Umbilical cord (tissue), 2 donors: Measurements from ENCODE around the gene RET. TPM values are rescaled to one million over a fixed set of nuclear protein-coding genes. Genes with fewer than 3 reads are reported as not detected.

Source experiments
- DNase-seq: peaks from one replicate; pipeline ENCODE4 v3.0.0-alpha.2; 2015; ENCODE audit warnings: low spot score
- total RNA-seq: library from RNA; depleted of rRNA; stranded (reverse); fragments of >200 nt; gene quantifications from one replicate; pipeline ENCODE4 v1.2.3, GENCODE V29; 2014; ENCODE audit warnings: low replicate concordance; ENCODE audit not compliant: insufficient read depth

RET gene
- total RNA-seq, 1 donor from 2014 or later = 4.3 TPM

DNA sequence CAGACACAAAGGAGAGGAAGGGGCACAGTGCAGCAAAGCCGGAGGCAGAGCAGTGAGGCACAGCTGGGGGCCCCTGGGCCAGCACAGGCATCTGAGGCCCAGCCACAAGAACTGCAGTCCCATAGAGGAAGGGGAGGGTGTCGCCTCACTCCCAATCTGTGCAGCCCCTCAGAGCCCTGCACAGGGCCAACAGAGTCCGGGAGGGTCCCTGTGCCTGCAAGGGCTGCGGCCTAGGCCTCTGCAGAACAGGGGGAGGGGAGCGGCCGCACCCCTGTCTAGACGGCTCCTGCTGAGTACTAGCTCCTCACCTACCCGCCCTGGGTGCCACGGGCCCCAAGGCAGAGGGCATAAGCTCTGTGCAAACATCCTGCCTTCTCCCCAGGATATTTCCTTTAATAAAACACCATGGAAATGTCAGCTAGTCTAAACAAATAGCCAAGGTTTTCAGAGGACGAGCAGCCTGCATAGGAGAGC is 32.4 kb upstream of the RET start:
- no peak for DNase-seq

DNA sequence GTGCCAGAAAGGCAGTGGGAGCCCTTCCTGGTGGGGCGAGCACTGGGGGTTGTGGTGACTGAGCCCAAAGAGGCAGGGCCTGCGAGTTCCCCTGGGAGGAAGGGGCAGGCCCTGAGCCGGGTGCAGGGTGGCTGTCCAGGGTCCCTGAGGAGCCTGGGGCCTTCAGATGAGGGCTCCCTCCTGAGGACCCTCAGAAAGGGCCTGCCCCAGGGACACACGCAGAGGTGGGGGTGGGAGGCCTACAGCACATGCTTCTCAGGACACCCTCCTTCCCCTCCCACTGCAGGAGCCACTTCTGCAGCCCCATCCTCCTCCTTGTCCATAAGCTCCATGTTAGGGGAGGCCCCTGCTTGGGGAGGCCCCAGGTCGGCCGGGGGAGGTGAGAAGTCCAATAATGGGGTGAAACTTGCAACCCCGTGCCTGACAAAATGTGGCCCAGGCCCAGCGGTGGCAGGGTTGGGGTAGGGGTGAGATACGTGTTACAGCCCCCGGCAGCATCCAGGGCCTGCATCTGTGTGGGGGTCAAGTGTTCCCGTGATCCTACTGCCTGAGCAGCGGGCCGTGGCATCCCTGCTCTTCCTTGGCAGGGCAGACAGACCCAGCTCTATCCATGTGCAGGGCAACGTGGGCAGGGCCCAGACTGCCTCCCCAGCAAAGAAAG is 31.8 kb upstream of the RET start:
- no peak for DNase-seq

DNA sequence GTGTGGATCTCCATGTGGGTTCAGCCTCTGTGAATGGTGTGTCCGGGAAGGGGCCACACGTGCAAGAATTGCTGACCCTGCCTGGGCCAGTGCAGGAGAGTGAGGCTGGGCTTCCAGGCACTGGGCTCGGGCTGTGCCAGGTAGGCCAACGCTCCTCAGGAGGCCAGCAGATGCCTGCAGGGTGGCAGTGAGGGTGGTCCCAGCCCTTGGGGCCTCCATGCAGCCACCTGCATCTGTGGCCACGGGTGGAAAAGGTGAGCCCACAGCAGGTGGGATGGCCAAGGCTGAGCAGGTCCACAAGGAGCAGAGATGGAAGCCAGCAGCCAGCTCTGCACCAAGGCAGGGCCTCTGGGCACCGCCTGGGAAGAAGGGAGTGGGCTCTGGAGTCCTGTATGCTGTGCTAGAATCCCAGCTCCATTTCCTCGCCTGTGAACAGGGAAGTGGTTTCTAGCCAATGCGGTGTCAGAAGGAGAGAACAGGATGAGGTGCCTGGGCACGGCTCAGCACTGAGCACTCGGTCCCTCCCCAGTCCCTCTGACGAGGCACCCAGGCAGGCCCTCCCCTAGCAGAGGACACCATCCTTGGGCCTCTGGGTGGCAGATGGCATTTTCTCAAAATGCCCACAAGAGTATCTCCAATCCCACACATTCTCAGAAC is 31.1 kb upstream of the RET start:
- DNase-seq = no peak

DNA sequence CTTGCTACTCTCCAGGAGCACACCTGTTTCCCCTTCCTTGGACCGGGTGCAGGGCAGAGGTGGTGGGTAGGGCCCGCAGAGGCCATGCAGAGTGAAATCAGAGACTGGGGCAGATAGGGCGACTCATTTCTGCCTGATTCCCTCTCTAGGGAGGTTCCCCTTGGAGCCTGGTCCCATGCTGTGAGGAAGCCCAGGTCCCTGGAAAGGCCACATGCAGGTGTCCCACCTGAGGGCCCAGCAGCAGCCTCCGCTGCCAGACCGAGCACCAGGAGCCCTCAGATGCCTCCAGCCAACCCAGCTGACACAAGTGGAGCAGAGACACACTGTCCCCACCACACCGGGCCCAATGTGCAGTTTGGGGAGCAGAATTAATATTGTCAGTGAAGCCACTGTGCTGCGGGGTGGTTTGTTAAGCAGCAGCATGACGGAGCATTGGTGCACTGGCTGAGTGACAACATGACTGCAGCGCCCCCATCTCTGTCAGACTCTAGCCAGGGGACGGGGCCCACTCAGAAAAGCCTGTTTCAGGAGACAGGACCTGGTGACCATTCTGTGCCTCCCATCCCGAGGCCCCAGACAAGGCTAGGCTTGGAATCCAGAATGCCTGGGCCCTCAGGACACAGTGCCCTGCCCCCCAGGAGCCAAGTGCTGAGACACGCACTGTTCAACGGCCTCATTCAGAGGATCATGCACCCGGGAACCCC is 30.4 kb upstream of the RET start:
- no peak for DNase-seq

DNA sequence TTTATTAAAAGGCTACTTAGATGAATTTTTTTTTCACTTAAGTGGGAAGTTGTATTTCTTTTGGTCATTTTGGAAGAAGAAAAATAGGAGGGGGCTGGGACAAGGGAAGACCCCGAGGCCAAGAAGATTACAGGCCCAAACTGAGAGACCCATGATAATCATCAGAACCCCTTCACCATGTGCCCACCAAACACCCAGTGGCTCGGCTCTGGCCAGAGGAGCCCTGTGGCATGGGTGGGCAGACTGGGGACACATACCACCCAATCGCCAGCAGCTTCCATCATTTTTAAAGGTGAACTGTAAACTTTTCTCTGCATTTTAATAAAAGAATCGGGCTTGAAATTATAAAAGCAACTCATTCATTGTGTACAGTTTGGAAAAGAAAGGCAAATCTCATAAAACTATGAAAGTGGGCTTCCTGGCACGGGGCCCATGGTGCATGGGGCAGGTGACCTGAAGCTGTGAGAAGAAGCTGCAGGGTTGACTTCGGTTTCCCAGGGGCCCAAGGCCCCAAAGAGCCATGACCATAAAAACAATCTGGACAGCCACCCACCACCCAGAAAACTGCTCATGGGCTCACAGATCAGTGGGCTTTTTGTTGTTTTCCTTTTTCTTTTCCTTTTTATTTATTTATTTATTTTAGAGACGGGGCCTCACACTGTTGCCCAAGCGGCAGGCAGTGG is 29.4 kb upstream of the RET start:
- no peak for DNase-seq

DNA sequence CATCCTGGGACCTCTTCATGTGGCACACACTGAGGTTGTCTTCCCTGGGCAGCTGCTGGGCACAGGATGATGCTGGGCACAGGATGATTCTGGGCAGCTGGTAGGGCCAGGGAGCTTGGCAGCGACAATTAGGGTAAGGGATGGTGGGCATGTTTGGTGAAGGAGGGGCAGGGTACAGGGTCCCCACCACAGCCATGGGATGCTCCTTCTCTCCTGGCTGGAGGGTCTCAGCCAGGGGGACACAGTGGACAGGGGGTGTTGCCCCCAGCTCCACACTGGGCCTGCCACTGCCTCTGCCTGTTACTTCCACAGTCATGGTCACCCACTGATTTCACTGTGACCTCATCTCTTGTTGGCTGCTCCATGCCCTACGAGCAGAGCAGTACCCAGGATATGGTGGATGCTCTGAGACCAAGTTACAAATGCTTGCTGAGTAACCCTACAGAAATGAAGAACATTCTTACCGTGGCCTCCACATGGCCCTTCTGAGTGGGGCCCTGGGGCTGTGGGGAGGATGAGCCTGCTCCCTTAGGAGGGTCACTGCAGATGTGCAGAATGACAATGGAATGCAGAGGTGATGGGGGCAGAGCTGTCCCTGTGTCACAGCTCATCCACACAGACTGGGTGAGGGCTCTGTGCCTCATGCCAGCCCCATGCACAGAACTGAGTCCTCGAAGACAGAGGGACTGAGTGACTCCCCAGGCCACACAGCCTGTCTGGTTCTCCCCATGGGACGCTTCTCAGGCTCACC is 28.4 kb upstream of the RET start:
- peak; percentile 10 for DNase-seq

DNA sequence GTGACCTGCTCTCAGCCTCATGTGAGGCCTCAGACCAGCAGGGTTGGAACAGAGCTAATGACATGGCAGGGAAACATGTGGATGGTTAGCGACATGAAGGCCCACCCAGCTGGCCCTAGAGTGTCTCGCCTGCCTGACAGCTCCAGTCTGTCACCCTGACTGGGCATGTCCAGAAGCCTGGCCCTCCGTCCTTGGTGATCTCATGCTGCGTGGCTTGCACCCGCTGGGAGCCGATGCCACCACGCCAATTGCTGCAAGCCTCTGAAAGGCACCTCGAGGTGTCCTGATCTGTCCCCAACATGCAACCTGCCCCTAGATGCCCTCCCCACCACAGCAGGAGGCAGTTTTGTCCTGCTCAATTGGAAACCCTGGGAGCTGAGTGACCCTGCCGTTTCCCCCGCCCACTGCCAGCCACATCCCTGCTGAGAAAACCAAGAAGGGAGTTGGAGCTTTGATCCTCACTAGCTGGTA is 27.8 kb upstream of the RET start:
- no peak for DNase-seq

DNA sequence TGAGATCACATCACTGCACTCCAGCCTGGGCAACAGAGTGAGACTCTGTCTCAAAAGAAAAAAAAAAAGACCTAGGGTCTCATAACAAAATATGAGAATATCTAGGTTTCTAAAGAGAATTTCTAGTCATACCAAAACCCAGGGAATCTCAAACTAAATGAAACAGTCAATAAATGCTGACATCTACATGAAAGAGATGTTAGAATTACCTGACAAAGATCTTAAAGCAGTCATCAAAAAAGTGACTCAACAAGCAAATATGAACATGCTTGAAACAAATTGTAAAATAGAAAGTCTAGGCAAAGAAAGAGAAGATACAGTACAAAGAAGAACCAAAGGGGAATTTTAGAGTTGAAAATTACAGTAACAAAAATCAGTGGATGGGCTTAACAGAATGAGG is 26.9 kb upstream of the RET start:
- no peak for DNase-seq

DNA sequence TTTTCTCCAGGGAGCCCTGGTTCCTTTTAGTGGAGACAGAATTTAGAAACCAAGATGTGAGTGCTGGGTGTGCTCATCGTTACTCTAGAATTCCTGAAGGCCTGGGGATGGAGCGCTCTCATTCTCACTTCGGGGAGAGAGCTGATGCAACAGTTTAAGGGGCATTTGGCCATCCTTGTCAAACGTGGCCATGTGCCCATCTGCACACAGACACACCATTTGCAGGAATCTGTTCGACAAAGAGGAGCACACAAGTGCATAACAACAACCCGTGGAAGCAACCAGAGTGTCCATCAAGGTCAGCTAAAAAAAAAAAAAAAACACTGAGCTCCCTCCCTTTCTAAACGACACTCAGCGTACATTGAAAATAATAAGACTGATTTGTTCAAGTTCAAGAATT is 23.0 kb upstream of the RET start:
- no peak for DNase-seq

DNA sequence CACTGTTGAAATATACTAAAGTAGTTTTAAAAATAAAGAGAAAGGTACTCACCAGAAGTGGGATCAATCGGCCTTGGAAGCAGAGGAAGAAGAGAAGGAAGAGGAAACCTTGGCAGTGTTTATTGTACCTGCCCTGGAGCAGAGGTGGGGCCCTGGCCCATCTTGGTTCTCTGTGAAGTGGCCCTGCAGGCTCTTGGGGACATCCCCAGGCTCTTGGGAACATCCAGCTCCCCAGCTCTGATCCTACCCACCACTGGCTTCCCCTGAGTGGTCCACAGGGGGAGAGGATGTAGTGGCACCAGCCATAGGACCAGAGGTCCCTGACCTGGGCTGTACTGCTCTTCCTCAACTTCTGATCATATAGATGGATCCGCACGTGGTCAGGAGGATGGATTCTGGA is 22.3 kb upstream of the RET start:
- DNase-seq = no peak

DNA sequence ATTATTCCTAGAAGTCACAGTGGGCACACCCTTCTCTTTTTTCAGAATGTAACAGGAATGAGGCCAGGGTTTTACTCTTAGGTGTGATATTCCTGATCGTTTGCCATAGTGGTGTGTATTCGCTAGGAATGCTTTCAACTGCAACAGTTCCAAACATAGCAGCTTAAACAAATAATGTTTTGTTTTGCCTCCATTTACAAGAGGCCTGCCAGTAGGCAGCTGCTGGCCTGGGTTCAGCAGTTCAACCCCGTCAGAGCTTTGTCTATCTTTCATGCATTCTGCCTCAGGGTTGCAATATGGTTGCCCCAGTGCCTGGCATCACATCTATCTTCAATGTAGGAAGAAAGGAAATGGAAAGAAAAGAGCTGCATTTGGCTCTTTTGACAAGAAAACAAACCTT is 21.7 kb upstream of the RET start:
- no peak for DNase-seq

DNA sequence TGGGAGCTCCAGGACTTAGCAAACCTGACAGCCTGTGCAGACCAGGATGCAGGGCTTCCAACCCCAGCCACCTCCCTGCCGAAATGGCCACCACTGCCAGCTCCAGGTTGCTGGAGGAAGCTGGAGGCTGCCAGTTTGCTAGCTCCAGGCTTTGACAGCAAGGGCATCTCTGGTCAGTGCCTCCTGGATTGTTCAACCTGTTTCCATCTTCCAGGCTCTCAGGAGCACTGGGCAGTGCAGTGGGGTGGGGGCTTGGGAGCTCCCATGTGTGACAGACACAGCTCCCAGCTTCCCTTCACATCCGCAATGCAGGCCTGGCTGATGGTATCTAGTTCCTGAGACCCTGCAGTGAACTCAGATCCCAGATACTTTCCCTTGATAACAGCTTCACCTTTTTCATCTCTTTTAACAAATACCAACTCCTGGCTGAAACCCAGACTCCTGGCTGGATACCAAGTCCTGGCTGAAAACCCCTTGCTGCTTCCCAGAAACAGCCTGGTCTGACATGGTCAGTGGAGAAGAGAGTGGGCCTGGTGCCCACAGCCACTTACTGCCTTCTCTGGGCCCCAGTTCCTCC is 20.8 kb upstream of the RET start:
- peak; percentile 19 for DNase-seq

DNA sequence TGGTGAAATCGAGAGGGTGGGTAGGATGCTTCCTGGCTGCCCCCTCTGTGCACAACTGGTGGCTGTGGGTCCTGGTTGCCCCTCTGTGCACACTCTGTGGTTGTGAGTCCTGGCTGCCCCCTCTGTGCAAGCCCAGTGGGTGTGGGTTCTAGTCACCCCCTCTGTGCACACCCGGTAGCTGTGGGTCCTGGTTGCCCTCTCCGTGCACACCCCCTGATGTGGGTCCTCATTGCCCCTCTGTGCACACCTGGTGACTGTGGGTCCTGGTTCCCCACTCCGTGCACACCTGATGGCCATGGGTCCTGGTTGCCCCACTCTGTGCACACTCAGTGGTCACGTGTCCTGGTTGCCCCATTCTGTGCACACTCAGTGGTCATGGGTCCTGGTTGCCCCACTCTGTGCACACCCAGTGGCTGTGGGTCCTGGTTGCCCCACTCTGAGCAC is 20.3 kb upstream of the RET start:
- DNase-seq = no peak

DNA sequence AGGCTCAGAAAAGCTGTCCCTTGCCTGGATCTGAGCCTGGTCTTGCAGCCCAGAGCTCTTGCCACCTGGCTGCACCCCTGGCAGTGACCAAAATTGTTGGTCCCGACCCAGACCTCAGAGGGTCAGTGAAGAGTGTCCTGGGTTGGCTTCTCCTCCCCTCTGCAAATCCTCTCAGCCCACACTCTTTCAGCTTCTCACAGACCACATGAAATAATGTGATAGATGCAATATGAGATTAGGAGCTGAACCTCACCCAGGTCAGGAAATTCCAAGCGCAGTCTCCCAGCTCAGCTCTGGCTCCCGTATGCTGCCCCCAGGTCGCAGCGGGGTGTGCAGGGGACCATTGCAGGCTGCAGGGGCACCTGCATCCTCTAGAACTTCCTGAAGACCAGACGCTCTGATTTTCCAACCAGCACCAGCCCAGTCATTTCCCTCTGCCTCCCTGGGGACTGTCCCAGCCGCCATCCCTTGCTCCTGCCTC is 19.6 kb upstream of the RET start:
- DNase-seq = no peak

DNA sequence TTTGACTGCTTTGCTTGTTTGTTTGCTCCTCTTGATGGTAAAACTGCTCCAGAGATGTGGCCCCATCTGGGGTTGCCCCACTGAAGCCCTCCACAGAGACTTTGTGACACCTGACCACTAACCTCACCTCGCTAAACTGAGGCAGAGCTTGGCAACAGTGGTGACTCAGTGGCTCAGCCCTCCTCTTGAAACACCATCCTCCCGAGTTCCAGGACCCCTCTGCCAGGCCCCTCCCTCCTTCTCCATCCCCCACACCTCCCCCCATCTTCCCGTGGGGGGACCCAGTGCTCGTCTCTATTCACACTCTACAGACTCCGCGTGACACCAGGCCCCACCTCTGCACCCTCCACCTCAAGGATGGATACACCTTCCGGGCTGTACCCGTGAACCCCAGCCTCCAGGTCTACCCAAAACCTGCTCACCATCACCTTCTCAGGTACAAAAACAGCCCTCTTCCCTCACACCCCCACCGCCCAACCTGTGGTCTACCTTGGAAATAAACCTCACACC is 19.0 kb upstream of the RET start:
- no peak for DNase-seq

DNA sequence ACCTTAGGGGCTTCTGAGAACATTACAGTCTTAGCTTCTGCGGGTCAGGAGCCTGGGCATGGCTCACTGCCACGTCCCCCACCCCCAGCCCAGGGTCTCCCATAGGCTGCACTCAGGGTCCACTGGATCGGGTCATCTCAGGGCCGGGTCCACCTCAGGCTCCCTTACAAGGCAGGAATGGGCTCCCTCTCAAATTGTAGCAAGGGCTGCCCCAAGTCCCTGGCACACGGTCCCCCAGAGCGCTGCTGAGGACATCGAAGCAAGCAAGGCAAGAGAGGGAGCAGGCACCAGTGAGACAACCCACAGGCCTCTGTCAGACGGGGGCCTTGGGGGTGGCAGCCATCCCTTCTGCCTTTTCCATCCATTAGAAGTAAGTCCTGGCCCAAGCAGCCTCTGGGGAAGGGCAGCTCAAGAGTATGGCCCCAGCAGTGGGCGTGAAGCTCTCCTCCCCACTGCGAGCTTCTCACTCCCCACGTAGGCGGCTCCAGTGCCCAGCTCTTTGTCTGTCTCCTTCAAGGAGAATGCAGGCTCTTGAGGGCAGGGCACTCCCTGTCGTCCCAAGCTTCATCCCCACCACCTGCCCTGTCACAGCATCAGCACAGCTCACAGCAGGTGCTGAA is 18.0 kb upstream of the RET start:
- DNase-seq = no peak

DNA sequence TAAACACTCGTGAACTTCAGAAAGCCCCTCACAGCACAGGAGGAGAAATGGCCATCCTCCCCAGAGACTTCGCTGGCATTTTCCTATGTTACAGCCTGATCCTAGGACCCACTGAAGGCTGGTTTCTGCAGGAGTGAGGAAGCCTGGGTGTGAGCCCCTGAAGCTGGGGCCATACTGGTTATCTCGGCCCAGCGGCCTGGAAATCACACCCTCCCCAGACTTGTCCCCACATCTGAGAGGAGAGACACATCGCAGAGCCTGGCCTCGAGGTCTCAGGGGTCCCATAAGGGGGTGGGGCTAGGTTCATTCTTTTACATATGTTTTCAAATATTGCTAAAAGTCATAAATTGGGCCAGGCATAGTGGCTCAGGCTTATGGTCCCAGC is 17.5 kb upstream of the RET start:
- DNase-seq = no peak

DNA sequence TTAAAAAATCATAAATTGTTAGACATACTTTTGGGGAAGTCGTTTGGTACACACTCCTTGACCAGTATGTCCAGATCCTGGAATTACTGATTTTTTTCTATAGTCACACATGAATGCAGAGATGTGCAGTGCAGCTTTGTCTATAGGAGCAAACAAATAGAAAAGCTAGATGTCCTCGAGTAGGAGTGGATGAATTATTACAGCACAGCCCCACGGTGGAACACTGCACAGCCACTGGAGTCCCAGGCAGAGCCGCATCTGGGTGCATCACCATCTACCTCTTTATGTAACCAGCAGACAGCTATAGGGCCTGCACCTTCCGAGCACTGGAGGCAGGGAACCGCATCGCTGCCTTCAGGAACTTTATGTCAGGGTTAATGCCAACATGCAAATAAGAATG is 17.0 kb upstream of the RET start:
- DNase-seq = no peak

DNA sequence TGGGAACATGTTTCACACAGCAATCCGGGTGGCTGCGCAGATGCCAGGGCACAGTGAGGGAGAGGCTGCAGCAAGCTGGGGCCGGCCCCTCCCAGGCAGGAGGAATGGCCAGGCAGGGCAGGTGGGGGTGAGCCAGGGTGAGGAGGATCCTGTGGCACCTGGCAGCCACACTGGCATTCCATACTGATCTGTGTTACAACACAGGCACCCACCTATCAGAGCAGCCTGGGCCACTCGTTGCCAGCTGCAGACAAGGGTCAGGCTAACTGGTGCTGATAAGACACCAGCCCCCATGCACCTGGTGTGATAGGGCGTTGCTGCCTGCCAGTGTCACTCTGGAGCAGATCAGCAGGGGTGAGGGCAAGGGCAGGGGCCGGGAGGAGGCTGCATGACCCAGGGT is 16.6 kb upstream of the RET start:
- no peak for DNase-seq

DNA sequence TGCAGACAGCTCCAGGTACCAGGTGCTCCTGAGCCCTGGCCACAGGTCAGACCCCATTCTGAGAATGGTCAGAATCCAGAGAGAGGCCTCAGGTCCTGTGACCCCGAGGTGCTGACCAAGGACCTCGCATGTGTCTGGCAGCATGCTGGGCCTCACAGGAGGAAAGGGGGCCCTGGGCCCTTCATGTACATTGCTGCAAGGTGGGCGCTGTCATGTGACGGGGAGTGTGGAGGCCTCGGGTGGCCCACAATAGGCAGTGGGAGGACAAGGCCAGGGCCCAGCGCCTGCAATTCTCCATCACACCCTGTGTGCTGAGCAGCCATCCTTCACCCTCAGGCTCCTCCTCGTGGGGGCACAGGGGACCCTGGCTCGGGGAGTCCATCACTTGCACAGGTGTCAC is 15.5 kb upstream of the RET start:
- no peak for DNase-seq
